HEK293 (cell line): ENCODE data around the gene INPP5A.
A peak's percentile ranks its signal among the peaks of the same experiment; 100 is the strongest.

Source experiments
- GLIS1 ChIP-seq: fragments of 450-650 bp; formaldehyde crosslinking; IDR thresholded peaks from 2 replicates; pipeline ENCODE4 v1.5.1; 2016; ENCODE audit warnings: missing biosample characterization, missing genetic modification characterization
- MEIS1 ChIP-seq: sonication (generic); formaldehyde crosslinking; IDR thresholded peaks from 2 replicates; pipeline ENCODE4 v1.8.1; 2022; ENCODE audit warnings: missing genetic modification reagents, mild to moderate bottlenecking, borderline replicate concordance
- MYNN ChIP-seq: fragments of 450-650 bp; formaldehyde crosslinking; IDR thresholded peaks from 2 replicates; pipeline ENCODE4 v1.5.1; 2016; ENCODE audit warnings: missing biosample characterization, missing genetic modification characterization, borderline replicate concordance
- SCRT2 ChIP-seq: fragments of 450-650 bp; formaldehyde crosslinking; IDR thresholded peaks from 2 replicates; pipeline ENCODE4 v1.5.1; 2016; ENCODE audit warnings: missing biosample characterization, missing genetic modification characterization
- ZBTB21 ChIP-seq: fragments of 450-650 bp; formaldehyde crosslinking; IDR thresholded peaks from 2 replicates; pipeline ENCODE4 v1.5.1; 2017; ENCODE audit warnings: missing biosample characterization, missing genetic modification characterization
- ZBTB6 ChIP-seq: fragments of 450-650 bp; formaldehyde crosslinking; IDR thresholded peaks from 2 replicates; pipeline ENCODE4 v1.5.1; 2017; ENCODE audit warnings: missing biosample characterization, missing genetic modification characterization
- ZNF16 ChIP-seq: fragments of 450-650 bp; formaldehyde crosslinking; IDR thresholded peaks from 2 replicates; pipeline ENCODE4 v1.5.1; 2016; ENCODE audit warnings: low read depth, missing biosample characterization, missing genetic modification characterization
- ZNF239 ChIP-seq: fragments of 450-650 bp; formaldehyde crosslinking; IDR thresholded peaks from 2 replicates; pipeline ENCODE4 v1.5.1; 2016; ENCODE audit warnings: missing biosample characterization, missing genetic modification characterization
- ZNF366 ChIP-seq: fragments of 450-650 bp; formaldehyde crosslinking; conservative IDR thresholded peaks from 2 replicates; pipeline ENCODE4 v1.5.1; 2016; ENCODE audit warnings: missing biosample characterization, missing genetic modification characterization
- ZNF37A ChIP-seq: fragments of 450-650 bp; IDR thresholded peaks from 2 replicates; pipeline ENCODE4 v1.5.1; 2018; ENCODE audit warnings: missing biosample characterization, missing genetic modification characterization
- ZNF391 ChIP-seq: fragments of 450-650 bp; formaldehyde crosslinking; IDR thresholded peaks from 2 replicates; pipeline ENCODE4 v1.5.1; 2016; ENCODE audit warnings: low read depth, missing biosample characterization, missing genetic modification characterization, borderline replicate concordance
- ZNF473 ChIP-seq: fragments of 450-650 bp; formaldehyde crosslinking; IDR thresholded peaks from 2 replicates; pipeline ENCODE4 v1.5.1; 2017; ENCODE audit warnings: missing biosample characterization, missing genetic modification characterization
- ZNF48 ChIP-seq: fragments of 450-650 bp; formaldehyde crosslinking; IDR thresholded peaks from 2 replicates; pipeline ENCODE4 v1.5.1; 2016; ENCODE audit warnings: missing biosample characterization, missing genetic modification characterization
- ZNF518A ChIP-seq: fragments of 450-650 bp; formaldehyde crosslinking; conservative IDR thresholded peaks from 2 replicates; pipeline ENCODE4 v1.5.1; 2016; ENCODE audit warnings: low read depth, missing biosample characterization, missing genetic modification characterization
- ZNF571 ChIP-seq: fragments of 450-650 bp; formaldehyde crosslinking; IDR thresholded peaks from 2 replicates; pipeline ENCODE4 v1.5.0; 2017; ENCODE audit warnings: missing biosample characterization, missing genetic modification characterization
- ZNF654 ChIP-seq: fragments of 450-650 bp; formaldehyde crosslinking; IDR thresholded peaks from 2 replicates; pipeline ENCODE4 v1.5.1; 2016; ENCODE audit warnings: low read depth, missing biosample characterization, missing genetic modification characterization
- ZNF704 ChIP-seq: fragments of 450-650 bp; formaldehyde crosslinking; IDR thresholded peaks from 2 replicates; pipeline ENCODE4 v1.5.1; 2016; ENCODE audit warnings: missing biosample characterization, missing genetic modification characterization
- ZNF777 ChIP-seq: fragments of 450-650 bp; formaldehyde crosslinking; IDR thresholded peaks from 2 replicates; pipeline ENCODE4 v1.5.1; 2017; ENCODE audit warnings: missing biosample characterization, missing genetic modification characterization, borderline replicate concordance
- ZNF785 ChIP-seq: fragments of 450-650 bp; formaldehyde crosslinking; IDR thresholded peaks from 2 replicates; pipeline ENCODE4 v1.5.1; 2016; ENCODE audit warnings: missing biosample characterization, missing genetic modification characterization
- ZNF830 ChIP-seq: fragments of 450-650 bp; IDR thresholded peaks from 2 replicates; pipeline ENCODE4 v1.5.0; 2018; ENCODE audit warnings: missing biosample characterization, missing genetic modification characterization, low read depth, mild to moderate bottlenecking, moderate library complexity
- ZSCAN5A ChIP-seq: fragments of 450-650 bp; formaldehyde crosslinking; IDR thresholded peaks from 2 replicates; pipeline ENCODE4 v1.5.1; 2016; ENCODE audit warnings: missing biosample characterization, missing genetic modification characterization
- TF ChIP-seq, protein P1 (sequence below): fragments of 450-650 bp; formaldehyde crosslinking; IDR thresholded peaks from 2 replicates; pipeline ENCODE4 v1.5.1; 2016; ENCODE audit warnings: missing biosample characterization, missing genetic modification characterization
- TF ChIP-seq, protein P2 (sequence below): fragments of 450-650 bp; formaldehyde crosslinking; conservative IDR thresholded peaks from 2 replicates; pipeline ENCODE4 v1.5.1; 2016; ENCODE audit warnings: low read depth, missing biosample characterization, missing genetic modification characterization

INPP5A gene

DNA sequence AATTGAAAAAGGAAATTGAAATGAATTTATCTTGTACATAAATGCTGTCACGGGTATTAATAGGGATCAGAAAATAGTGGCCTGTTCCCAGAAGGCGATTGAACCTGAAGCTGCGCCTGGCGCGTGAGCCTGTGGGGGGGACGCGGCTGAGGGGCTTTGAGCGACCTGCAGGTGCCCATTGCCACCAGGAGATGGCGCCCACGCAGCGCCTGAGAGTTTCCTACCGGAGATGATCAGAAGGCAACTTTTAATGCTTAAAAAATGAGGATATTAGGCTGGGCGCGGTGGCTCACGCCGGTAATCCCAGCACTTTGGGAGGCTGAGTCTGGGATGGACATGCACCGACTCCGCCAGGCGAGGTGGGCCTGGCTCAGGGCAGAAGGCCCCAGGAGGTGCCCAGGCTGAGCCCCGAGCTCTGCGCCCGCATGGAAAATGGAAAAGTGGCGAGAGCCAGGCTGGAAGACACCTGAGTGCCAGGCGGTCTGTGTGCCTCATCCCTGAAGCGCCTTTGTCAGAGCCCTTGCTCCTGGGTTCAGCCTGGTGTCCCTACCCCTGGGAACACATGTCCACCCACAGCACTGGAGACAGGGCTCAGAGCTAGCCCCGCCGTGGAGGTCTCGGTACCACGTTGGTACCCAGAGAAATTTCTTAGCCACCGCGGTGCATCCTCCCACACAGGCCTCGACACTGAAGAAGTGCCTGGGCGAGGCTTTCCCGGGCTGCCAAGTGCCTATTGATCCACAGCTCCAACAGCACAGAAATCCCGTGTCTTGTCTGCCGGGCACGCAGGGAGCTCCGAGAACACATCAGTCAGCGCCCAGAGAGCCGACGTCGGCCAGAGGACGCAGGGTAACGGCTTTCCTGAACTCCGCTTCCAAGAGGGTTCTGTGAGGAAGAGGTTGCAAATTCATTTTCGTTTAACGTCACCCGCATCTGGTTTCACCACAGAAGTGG is 117.4 kb downstream of the INPP5A start (continued):
- no peak for TF ChIP-seq MEIS1 (CRISPR knock-in tag)
- TF ChIP-seq ZNF16: no peak
- TF ChIP-seq ZNF366 (tag by site-specific recombination): no peak
- TF ChIP-seq, protein P1, sequence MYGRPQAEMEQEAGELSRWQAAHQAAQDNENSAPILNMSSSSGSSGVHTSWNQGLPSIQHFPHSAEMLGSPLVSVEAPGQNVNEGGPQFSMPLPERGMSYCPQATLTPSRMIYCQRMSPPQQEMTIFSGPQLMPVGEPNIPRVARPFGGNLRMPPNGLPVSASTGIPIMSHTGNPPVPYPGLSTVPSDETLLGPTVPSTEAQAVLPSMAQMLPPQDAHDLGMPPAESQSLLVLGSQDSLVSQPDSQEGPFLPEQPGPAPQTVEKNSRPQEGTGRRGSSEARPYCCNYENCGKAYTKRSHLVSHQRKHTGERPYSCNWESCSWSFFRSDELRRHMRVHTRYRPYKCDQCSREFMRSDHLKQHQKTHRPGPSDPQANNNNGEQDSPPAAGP (tag by site-specific recombination): no peak
- TF ChIP-seq ZNF473 (tag by site-specific recombination): no peak
- no peak for TF ChIP-seq ZNF48 (tag by site-specific recombination)
- TF ChIP-seq ZBTB21 (tag by site-specific recombination): no peak
- no peak for TF ChIP-seq ZNF704 (tag by site-specific recombination)
- TF ChIP-seq ZNF785 (tag by site-specific recombination): no peak
- peak; percentile 12; the same call in 1 of the 2 replicates for TF ChIP-seq GLIS1 (tag by site-specific recombination)
- TF ChIP-seq ZNF239 (tag by site-specific recombination): no peak
- TF ChIP-seq ZNF830 (tag by site-specific recombination): no peak
- TF ChIP-seq, protein P2, sequence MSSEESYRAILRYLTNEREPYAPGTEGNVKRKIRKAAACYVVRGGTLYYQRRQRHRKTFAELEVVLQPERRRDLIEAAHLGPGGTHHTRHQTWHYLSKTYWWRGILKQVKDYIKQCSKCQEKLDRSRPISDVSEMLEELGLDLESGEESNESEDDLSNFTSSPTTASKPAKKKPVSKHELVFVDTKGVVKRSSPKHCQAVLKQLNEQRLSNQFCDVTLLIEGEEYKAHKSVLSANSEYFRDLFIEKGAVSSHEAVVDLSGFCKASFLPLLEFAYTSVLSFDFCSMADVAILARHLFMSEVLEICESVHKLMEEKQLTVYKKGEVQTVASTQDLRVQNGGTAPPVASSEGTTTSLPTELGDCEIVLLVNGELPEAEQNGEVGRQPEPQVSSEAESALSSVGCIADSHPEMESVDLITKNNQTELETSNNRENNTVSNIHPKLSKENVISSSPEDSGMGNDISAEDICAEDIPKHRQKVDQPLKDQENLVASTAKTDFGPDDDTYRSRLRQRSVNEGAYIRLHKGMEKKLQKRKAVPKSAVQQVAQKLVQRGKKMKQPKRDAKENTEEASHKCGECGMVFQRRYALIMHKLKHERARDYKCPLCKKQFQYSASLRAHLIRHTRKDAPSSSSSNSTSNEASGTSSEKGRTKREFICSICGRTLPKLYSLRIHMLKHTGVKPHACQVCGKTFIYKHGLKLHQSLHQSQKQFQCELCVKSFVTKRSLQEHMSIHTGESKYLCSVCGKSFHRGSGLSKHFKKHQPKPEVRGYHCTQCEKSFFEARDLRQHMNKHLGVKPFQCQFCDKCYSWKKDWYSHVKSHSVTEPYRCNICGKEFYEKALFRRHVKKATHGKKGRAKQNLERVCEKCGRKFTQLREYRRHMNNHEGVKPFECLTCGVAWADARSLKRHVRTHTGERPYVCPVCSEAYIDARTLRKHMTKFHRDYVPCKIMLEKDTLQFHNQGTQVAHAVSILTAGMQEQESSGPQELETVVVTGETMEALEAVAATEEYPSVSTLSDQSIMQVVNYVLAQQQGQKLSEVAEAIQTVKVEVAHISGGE (tag by site-specific recombination): no peak
- no peak for TF ChIP-seq ZNF571
- no peak for TF ChIP-seq ZNF391 (tag by site-specific recombination)
- no peak for TF ChIP-seq ZNF37A (tag by site-specific recombination)
- TF ChIP-seq SCRT2 (tag by site-specific recombination): no peak
- TF ChIP-seq ZSCAN5A: no peak
- no peak for TF ChIP-seq MYNN (tag by site-specific recombination)
- no peak for TF ChIP-seq ZNF777
- peak; percentile 68; the same call in 1 of the 2 replicates for TF ChIP-seq ZBTB6
- no peak for TF ChIP-seq ZNF518A (tag by site-specific recombination)
- TF ChIP-seq ZNF654 (tag by site-specific recombination): peak; percentile 96
